Measurements from ENCODE around the gene TBC1D10B.

The TBC1D10B gene

GRCh38 chr16:30395155-30395991, 25.1 kb upstream of the TBC1D10B start, which contains the start of gene ZNF48:
Gene ZNF48 (plus strand): TSS chr16:30395420. CDS start chr16:30395795, 375 bp downstream.
- peaks cover 13% of the 10 kb centered on the region for H3K36me3 ChIP-seq (ENCODE audit: control insufficient read depth, insufficient read depth, low read length)
- peak within 1 kb of the TSS; percentile 81 for H3K4me3 ChIP-seq (ENCODE audit: low read depth, low read length)
- H3K9ac ChIP-seq (ENCODE audit: low read depth, low read length) = peak within 1 kb of the TSS; percentile 85
- H3K4me1 ChIP-seq (ENCODE audit: control insufficient read depth, insufficient read depth, low read length) = peaks cover 5% of the 10 kb centered on the region
- H3K27me3 ChIP-seq (ENCODE audit: control insufficient read depth, insufficient read depth, low read length) = no peaks in the 10 kb centered on the region
- H3K9me3 ChIP-seq (ENCODE audit: control insufficient read depth, insufficient read depth, low read length) = no peaks in the 10 kb centered on the region

- no peaks in the 10 kb centered on the region for H3K9me3 ChIP-seq (ENCODE audit: control insufficient read depth, insufficient read depth, low read length)
- H3K27me3 ChIP-seq (ENCODE audit: control insufficient read depth, insufficient read depth, low read length) = no peaks in the 10 kb centered on the region
- H3K4me3 ChIP-seq (ENCODE audit: low read depth, low read length) = peak overlapping the region; percentile 81
- peak overlapping the region; percentile 82 for H3K9ac ChIP-seq (ENCODE audit: low read depth, low read length)
- H3K36me3 ChIP-seq (ENCODE audit: control insufficient read depth, insufficient read depth, low read length) = peaks cover 13% of the 10 kb centered on the region
- H3K4me1 ChIP-seq (ENCODE audit: control insufficient read depth, insufficient read depth, low read length) = peaks cover 5% of the 10 kb centered on the region
Observed at GRCh38 chr16:30394592-30395154, 24.4 kb upstream of the TBC1D10B start.

- Histone ChIP-seq H3K9ac (ENCODE audit: low read depth, low read length) (no peak overlapping the region), H3K9me3 (ENCODE audit: control insufficient read depth, insufficient read depth, low read length) (no peaks in the 10 kb centered on the region), H3K27me3 (ENCODE audit: control insufficient read depth, insufficient read depth, low read length) (no peaks in the 10 kb centered on the region), H3K36me3 (ENCODE audit: control insufficient read depth, insufficient read depth, low read length) (no peaks in the 10 kb centered on the region), H3K4me3 (ENCODE audit: low read depth, low read length) (no peak overlapping the region), H3K4me1 (ENCODE audit: control insufficient read depth, insufficient read depth, low read length) (no peaks in the 10 kb centered on the region)
Observed at GRCh38 chr16:30383521-30383920, 13.2 kb upstream of the TBC1D10B start.

GRCh38 chr16:30382111-30382881, 12.0 kb upstream of the TBC1D10B start, which contains the start of gene SEPTIN1:
Gene SEPTIN1 (minus strand): TSS chr16:30382561. CDS start chr16:30382542, 19 bp downstream.
- Histone ChIP-seq H3K9ac (ENCODE audit: low read depth, low read length) (no peak within 1 kb of the TSS), H3K4me1 (ENCODE audit: control insufficient read depth, insufficient read depth, low read length) (no peaks in the 10 kb centered on the region), H3K27me3 (ENCODE audit: control insufficient read depth, insufficient read depth, low read length) (no peaks in the 10 kb centered on the region), H3K4me3 (ENCODE audit: low read depth, low read length) (no peak within 1 kb of the TSS), H3K9me3 (ENCODE audit: control insufficient read depth, insufficient read depth, low read length) (no peaks in the 10 kb centered on the region), H3K36me3 (ENCODE audit: control insufficient read depth, insufficient read depth, low read length) (no peaks in the 10 kb centered on the region)

- no peaks in the 10 kb centered on the region for H3K36me3 ChIP-seq (ENCODE audit: control insufficient read depth, insufficient read depth, low read length)
- no peaks in the 10 kb centered on the region for H3K27me3 ChIP-seq (ENCODE audit: control insufficient read depth, insufficient read depth, low read length)
- H3K9ac ChIP-seq (ENCODE audit: low read depth, low read length) = no peak overlapping the region
- no peaks in the 10 kb centered on the region for H3K9me3 ChIP-seq (ENCODE audit: control insufficient read depth, insufficient read depth, low read length)
- H3K4me1 ChIP-seq (ENCODE audit: control insufficient read depth, insufficient read depth, low read length) = no peaks in the 10 kb centered on the region
- H3K4me3 ChIP-seq (ENCODE audit: low read depth, low read length) = no peak overlapping the region
Observed at GRCh38 chr16:30381291-30382041, 11.2 kb upstream of the TBC1D10B start.

- H3K9ac ChIP-seq (ENCODE audit: low read depth, low read length) = no peak overlapping the region
- H3K27me3 ChIP-seq (ENCODE audit: control insufficient read depth, insufficient read depth, low read length) = no peaks in the 10 kb centered on the region
- H3K4me3 ChIP-seq (ENCODE audit: low read depth, low read length) = no peak overlapping the region
- H3K36me3 ChIP-seq (ENCODE audit: control insufficient read depth, insufficient read depth, low read length) = no peaks in the 10 kb centered on the region
- no peaks in the 10 kb centered on the region for H3K4me1 ChIP-seq (ENCODE audit: control insufficient read depth, insufficient read depth, low read length)
- no peaks in the 10 kb centered on the region for H3K9me3 ChIP-seq (ENCODE audit: control insufficient read depth, insufficient read depth, low read length)
Observed at GRCh38 chr16:30380803-30381208, 10.5 kb upstream of the TBC1D10B start.

- H3K27me3 ChIP-seq (ENCODE audit: control insufficient read depth, insufficient read depth, low read length) = no peaks in the 10 kb centered on the region
- no peak overlapping the region for H3K9ac ChIP-seq (ENCODE audit: low read depth, low read length)
- H3K4me1 ChIP-seq (ENCODE audit: control insufficient read depth, insufficient read depth, low read length) = no peaks in the 10 kb centered on the region
- no peaks in the 10 kb centered on the region for H3K9me3 ChIP-seq (ENCODE audit: control insufficient read depth, insufficient read depth, low read length)
- H3K4me3 ChIP-seq (ENCODE audit: low read depth, low read length) = no peak overlapping the region
- H3K36me3 ChIP-seq (ENCODE audit: control insufficient read depth, insufficient read depth, low read length) = no peaks in the 10 kb centered on the region
Observed at GRCh38 chr16:30380072-30380802, 9.9 kb upstream of the TBC1D10B start.

GRCh38 chr16:30379158-30379783, 9.0 kb upstream of the TBC1D10B start:
- peak overlapping the region; percentile 73 for H3K9ac ChIP-seq (ENCODE audit: low read depth, low read length)
- H3K9me3 ChIP-seq (ENCODE audit: control insufficient read depth, insufficient read depth, low read length) = no peaks in the 10 kb centered on the region
- H3K4me1 ChIP-seq (ENCODE audit: control insufficient read depth, insufficient read depth, low read length) = no peaks in the 10 kb centered on the region
- H3K36me3 ChIP-seq (ENCODE audit: control insufficient read depth, insufficient read depth, low read length) = no peaks in the 10 kb centered on the region
- no peaks in the 10 kb centered on the region for H3K27me3 ChIP-seq (ENCODE audit: control insufficient read depth, insufficient read depth, low read length)
- peak overlapping the region; percentile 99 for H3K4me3 ChIP-seq (ENCODE audit: low read depth, low read length)

GRCh38 chr16:30378236-30379157, 8.2 kb upstream of the TBC1D10B start:
- H3K9ac ChIP-seq (ENCODE audit: low read depth, low read length) = peak overlapping the region; percentile 81
- H3K9me3 ChIP-seq (ENCODE audit: control insufficient read depth, insufficient read depth, low read length) = no peaks in the 10 kb centered on the region
- no peaks in the 10 kb centered on the region for H3K36me3 ChIP-seq (ENCODE audit: control insufficient read depth, insufficient read depth, low read length)
- H3K27me3 ChIP-seq (ENCODE audit: control insufficient read depth, insufficient read depth, low read length) = no peaks in the 10 kb centered on the region
- no peaks in the 10 kb centered on the region for H3K4me1 ChIP-seq (ENCODE audit: control insufficient read depth, insufficient read depth, low read length)
- H3K4me3 ChIP-seq (ENCODE audit: low read depth, low read length) = peak overlapping the region; percentile 99

GRCh38 chr16:30377812-30378235, 7.5 kb upstream of the TBC1D10B start:
- peak overlapping the region; percentile 64 for H3K4me3 ChIP-seq (ENCODE audit: low read depth, low read length)
- no peaks in the 10 kb centered on the region for H3K27me3 ChIP-seq (ENCODE audit: control insufficient read depth, insufficient read depth, low read length)
- H3K36me3 ChIP-seq (ENCODE audit: control insufficient read depth, insufficient read depth, low read length) = no peaks in the 10 kb centered on the region
- peak overlapping the region; percentile 65 for H3K9ac ChIP-seq (ENCODE audit: low read depth, low read length)
- H3K9me3 ChIP-seq (ENCODE audit: control insufficient read depth, insufficient read depth, low read length) = no peaks in the 10 kb centered on the region
- no peaks in the 10 kb centered on the region for H3K4me1 ChIP-seq (ENCODE audit: control insufficient read depth, insufficient read depth, low read length)

Data from iPS-15b (cell line).